Lower lobe of right lung (tissue), 2 donors: ENCODE results near the gene APEX2. TPM values are rescaled to one million over a fixed set of nuclear protein-coding genes. Genes with fewer than 3 reads are reported as not detected.

ENCODE experiments used
- ATAC-seq, 2 donors: fragments of 200-7000 bp; cut with Tn5 transposase; one replicate each; pipeline ENCODE4 v1.9.1; 2020 to 2022; ENCODE audit warnings: mild to moderate bottlenecking in 2 of 2, moderate library complexity in 2 of 2
- DNase-seq: peaks from one replicate; pipeline ENCODE4 v3.0.0-alpha.2; 2020
- H3K27ac ChIP-seq: fragments of 200-600 bp; one replicate; pipeline ENCODE4 v1.8.0; 2022
- H3K27me3 ChIP-seq: fragments of 200-600 bp; one replicate; pipeline ENCODE4 v1.8.0; 2022; ENCODE audit warnings: low read depth
- H3K36me3 ChIP-seq: fragments of 200-600 bp; one replicate; pipeline ENCODE4 v1.8.0; 2022; ENCODE audit warnings: mild to moderate bottlenecking
- H3K4me1 ChIP-seq: fragments of 200-600 bp; one replicate; pipeline ENCODE4 v1.8.0; 2022
- H3K4me3 ChIP-seq: fragments of 200-600 bp; one replicate; pipeline ENCODE4 v1.8.0; 2022; ENCODE audit warnings: mild to moderate bottlenecking
- H3K9me3 ChIP-seq: fragments of 200-600 bp; one replicate; pipeline ENCODE4 v1.8.0; 2022
- intact Hi-C: fragments of 100-400 bp; cut with DNase I; formaldehyde crosslinking; loops from one replicate; pipeline ENCODE4 v1.11.0; 2022
- total RNA-seq: library from RNA; stranded (reverse); fragmentation: NEBNext Ultra II Directional; extraction: Animal tissue kit (Norgen Biotek cat#: 25700); gene quantifications from one replicate; pipeline ENCODE4 v1.2.1, GENCODE V29; 2021
- TF ChIP-seq, protein P1 (sequence below): fragments of 200-600 bp; IDR thresholded peaks from one replicate; pipeline ENCODE4 v1.8.0; 2022; ENCODE audit warnings: antibody characterized with exemption, mild to moderate bottlenecking
- donor health status: DM: no; HTN: yes; CAD: no; lungs with severe emphysema.

The APEX2 gene
- total RNA-seq, 1 donor from 2014 or later = 11.7 TPM

- no peak overlapping the region for H3K27ac ChIP-seq
- no peaks in the 10 kb centered on the region for H3K36me3 ChIP-seq
- no peak for ATAC-seq
- no peaks in the 10 kb centered on the region for H3K4me1 ChIP-seq
- H3K27me3 ChIP-seq = no peaks in the 10 kb centered on the region
- no peaks in the 10 kb centered on the region for H3K9me3 ChIP-seq
- TF ChIP-seq, protein P1, sequence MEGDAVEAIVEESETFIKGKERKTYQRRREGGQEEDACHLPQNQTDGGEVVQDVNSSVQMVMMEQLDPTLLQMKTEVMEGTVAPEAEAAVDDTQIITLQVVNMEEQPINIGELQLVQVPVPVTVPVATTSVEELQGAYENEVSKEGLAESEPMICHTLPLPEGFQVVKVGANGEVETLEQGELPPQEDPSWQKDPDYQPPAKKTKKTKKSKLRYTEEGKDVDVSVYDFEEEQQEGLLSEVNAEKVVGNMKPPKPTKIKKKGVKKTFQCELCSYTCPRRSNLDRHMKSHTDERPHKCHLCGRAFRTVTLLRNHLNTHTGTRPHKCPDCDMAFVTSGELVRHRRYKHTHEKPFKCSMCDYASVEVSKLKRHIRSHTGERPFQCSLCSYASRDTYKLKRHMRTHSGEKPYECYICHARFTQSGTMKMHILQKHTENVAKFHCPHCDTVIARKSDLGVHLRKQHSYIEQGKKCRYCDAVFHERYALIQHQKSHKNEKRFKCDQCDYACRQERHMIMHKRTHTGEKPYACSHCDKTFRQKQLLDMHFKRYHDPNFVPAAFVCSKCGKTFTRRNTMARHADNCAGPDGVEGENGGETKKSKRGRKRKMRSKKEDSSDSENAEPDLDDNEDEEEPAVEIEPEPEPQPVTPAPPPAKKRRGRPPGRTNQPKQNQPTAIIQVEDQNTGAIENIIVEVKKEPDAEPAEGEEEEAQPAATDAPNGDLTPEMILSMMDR = no peak
- DNase-seq = no peak
- peak overlapping the region; percentile 4 for H3K4me3 ChIP-seq
- intact Hi-C loops = no loop called here
These were observed 56.9 kb downstream of the APEX2 start for GRCh38 chrX:55056820-55057674.

GRCh38 chrX:55057675-55058249 lies 57.6 kb downstream of the APEX2 start:
- H3K9me3 ChIP-seq = no peaks in the 10 kb centered on the region
- H3K36me3 ChIP-seq = no peaks in the 10 kb centered on the region
- H3K4me3 ChIP-seq = peak overlapping the region; percentile 4
- DNase-seq (no peak), ATAC-seq (peak; percentile 66 to 77)
- no peaks in the 10 kb centered on the region for H3K27me3 ChIP-seq
- no peaks in the 10 kb centered on the region for H3K4me1 ChIP-seq
- intact Hi-C loops = no loop called here
- TF ChIP-seq, protein P1 = peak; percentile 68
- no peak overlapping the region for H3K27ac ChIP-seq

Other genes with a start within 250 kb of the APEX2 start
- not detected for gene ITIH6, start 202.1 kb upstream of the APEX2 start, total RNA-seq
- 88.3 TPM for gene MAGED2, start 192.6 kb upstream of the APEX2 start, total RNA-seq
- 2.7 TPM for gene TRO, start 79.5 kb upstream of the APEX2 start, total RNA-seq
- 0.27 TPM for gene PFKFB1, start 6.2 kb upstream of the APEX2 start, total RNA-seq
- gene ALAS2, start 30.6 kb downstream of the APEX2 start, total RNA-seq = 0.89 TPM
- not detected for gene PAGE2B, start 74.7 kb downstream of the APEX2 start, total RNA-seq
- not detected for gene PAGE2, start 88.7 kb downstream of the APEX2 start, total RNA-seq
- gene PAGE5, start 220.0 kb downstream of the APEX2 start, total RNA-seq = not detected